Heart right ventricle (tissue), 16 donors: ENCODE results near the gene MFSD2B. TPM values are rescaled to one million over a fixed set of nuclear protein-coding genes. Genes with fewer than 3 reads are reported as not detected.

Experiments
- ATAC-seq, 8 donors: fragments of 200-7000 bp; cut with Tn5 transposase; one replicate each; pipeline ENCODE4 v1.9.1; 2020; ENCODE audit warnings: mild to moderate bottlenecking in 8 of 8, moderate library complexity in 8 of 8, moderate number of reproducible peaks in 1 of 8
- DNase-seq, 2 donors: peaks; one replicate each; pipeline ENCODE4 v3.0.0-alpha.2; 2020
- H3K27ac ChIP-seq, 10 donors: fragments of 200-600 bp; sonication (generic) in 2 of 10; one replicate each; pipeline versions ENCODE4 v1.5.0 to v1.8.0; 2020 to 2022; ENCODE audit warnings: mild to moderate bottlenecking in 3 of 10
- H3K27me3 ChIP-seq, 7 donors: fragments of 200-600 bp; one replicate each; pipeline ENCODE4 v1.8.0; 2021 to 2022; ENCODE audit warnings: mild to moderate bottlenecking in 2 of 7
- H3K36me3 ChIP-seq, 9 donors: fragments of 200-600 bp; sonication (generic) in 1 of 9; one replicate each; pipeline versions ENCODE4 v1.5.0 to v1.8.0; 2020 to 2022; ENCODE audit warnings: mild to moderate bottlenecking in 2 of 9
- H3K4me1 ChIP-seq, 9 donors: fragments of 200-600 bp; sonication (generic) in 1 of 9; one replicate each; pipeline versions ENCODE4 v1.5.0 to v1.8.0; 2020 to 2022; ENCODE audit warnings: mild to moderate bottlenecking in 4 of 9
- H3K4me3 ChIP-seq, 10 donors: fragments of 200-600 bp; sonication (generic) in 2 of 10; one replicate each; pipeline versions ENCODE4 v1.5.0 to v1.8.0; 2020 to 2022; ENCODE audit warnings: mild to moderate bottlenecking in 7 of 10, moderate library complexity in 2 of 10
- H3K9me3 ChIP-seq, 11 donors: fragments of 200-600 bp in 10 of 11; sonication (generic) in 2 of 11; one replicate each; pipeline versions ENCODE4 v1.5.0 to v1.8.0; 2013 to 2022; ENCODE audit warnings: mild to moderate bottlenecking in 2 of 11, control low read depth in 1 of 11, moderate library complexity in 1 of 11
- WGBS, 2 donors: extraction: QIAGEN DNeasy Blood & Tissue Kit; methylation state at CpG; one replicate each; pipeline ENCODE4 v1.1.7; 2013; ENCODE audit warnings: inconsistent platforms in 1 of 2; 5-methylcytosine and 5-hydroxymethylcytosine counted together
- intact Hi-C, 10 donors: fragments of 100-400 bp; cut with DNase I; formaldehyde crosslinking; loops; one replicate each; pipeline versions ENCODE4 v1.11.1 to v1.14.2; 2022
- polyA plus RNA-seq, 2 donors: library from polyadenylated mRNA; stranded (reverse); fragments of 200-250 nt; gene quantifications; one replicate each; pipeline ENCODE4 v1.2.3, GENCODE V29; 2013
- total RNA-seq, 10 donors: library from RNA; stranded (reverse); fragmentation: NEBNext Ultra II Directional in 3 of 10; extraction: Animal tissue kit (Norgen Biotek cat#: 25700) in 3 of 10; gene quantifications; one replicate each; pipeline versions ENCODE4 v1.2.1 to v1.2.4, GENCODE V29; 2021 to 2023
- TF ChIP-seq, protein P1 (sequence below), 9 donors: fragments of 200-600 bp; sonication (generic) in 2 of 9; IDR thresholded peaks; one replicate each; pipeline versions ENCODE4 v1.5.0 to v1.8.0; 2021 to 2022; ENCODE audit warnings: antibody characterized with exemption in 9 of 9, mild to moderate bottlenecking in 5 of 9, moderate library complexity in 1 of 9
- donor health status: Arrhythmogenic right ventricular cardiomyopathy.
- donor health status: ischemic (EF 13 %, LVEDD 7.1; RV severe dilation, severe dysfunction).
- donor health status: healthy with polysubstance abuse.
- donor health status: DM: no; HTN: yes; CAD: no.
- donor health status: DM: no; HTN: no; CAD: no.
- donor health status: ischemic (EF 25% LVEDD 6.9; RV normal size, moderate dysfunction).
- donor health status: ischemic (EF 25% LVEDD 5.7; RV mildly dilated, moderate dysfunction).
- donor health status: healthy.
- donor health status: DM: yes; HTN: yes; CAD: no.
- donor health status: Ischemic cardiomyopathy.
- donor health status: ischemic (EF 35%, LVEDD 5.7; RV mildly dilated, moderate dysfunction).
- donor health status: nonischemic (EF 11% LVEDD 7.7; RV severe dilation, severe dysfunction).
- donor health status: DM: yes; HTN: yes; CAD: no.
- donor health status: PGD.
- donor health status: ischemic (EF 29% LVEDD 5.4; RV normal size, mild dysfunction).
- donor health status: nonischemic (EF 23%, LVEDD 6.1; RV moderate dilation, normal function).

MFSD2B gene
- total and polyA plus RNA-seq, 12 donors: 0.07 to 0.66 (median 0.26) TPM; not detected in 6

DNA sequence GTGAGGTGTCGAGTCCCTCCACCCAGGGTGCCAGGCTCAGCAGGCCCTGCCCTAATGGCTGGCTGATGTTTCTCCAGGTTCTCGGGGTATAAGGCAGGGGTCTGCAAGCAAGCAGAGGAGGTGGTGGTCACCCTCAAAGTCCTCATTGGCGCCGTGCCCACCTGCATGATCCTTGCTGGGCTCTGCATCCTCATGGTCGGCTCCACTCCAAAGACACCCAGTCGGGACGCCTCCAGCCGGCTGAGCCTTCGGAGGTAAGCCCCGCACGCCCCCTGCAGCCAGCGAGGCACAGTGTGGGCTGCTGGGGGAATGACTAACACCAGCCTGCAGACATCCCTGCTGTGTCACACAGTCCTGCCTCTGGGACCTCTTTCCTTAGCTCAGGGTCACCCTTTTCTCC is 14.1 kb downstream of the MFSD2B start:
- WGBS, 2 donors: 57 to 61% methylated on average over 12 of the region's 12 CpGs

DNA sequence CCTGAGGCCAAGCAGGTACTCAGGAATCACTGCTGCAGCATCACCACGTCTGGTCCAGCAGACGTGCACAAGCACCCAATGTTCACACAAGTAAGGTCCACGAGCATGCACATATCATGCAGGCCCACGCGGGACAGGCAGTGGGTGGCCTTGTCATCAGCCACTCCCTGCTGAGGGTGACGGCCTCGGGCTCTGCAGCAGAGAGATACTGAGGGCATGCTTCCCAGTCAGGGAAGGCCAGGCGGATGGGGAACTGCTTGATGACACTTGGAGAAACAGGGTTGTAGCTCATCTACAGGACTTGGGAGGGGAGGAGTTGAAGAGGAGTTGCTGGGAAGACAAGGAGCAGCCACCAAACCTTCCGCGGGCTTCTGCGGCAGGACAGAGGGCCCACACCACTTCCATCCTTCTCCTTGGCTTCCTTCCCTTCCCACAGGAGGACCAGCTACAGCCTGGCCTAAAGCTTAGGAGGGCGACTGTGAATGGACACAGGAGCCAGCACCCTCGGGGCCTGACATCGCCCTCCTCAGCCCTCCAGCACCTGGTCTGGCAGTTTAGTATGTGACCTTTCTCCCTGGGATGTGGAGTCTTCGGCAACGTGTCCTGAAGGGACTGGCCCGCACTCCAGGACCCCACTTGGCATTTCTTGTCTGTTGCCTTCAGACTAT is 15.2 kb downstream of the MFSD2B start:
- no peak overlapping the region for H3K27ac ChIP-seq
- intact Hi-C loops: no loop called here
- no peaks in the 10 kb centered on the region for H3K4me1 ChIP-seq
- ATAC-seq (no peak), DNase-seq (no peak)
- TF ChIP-seq, protein P1, sequence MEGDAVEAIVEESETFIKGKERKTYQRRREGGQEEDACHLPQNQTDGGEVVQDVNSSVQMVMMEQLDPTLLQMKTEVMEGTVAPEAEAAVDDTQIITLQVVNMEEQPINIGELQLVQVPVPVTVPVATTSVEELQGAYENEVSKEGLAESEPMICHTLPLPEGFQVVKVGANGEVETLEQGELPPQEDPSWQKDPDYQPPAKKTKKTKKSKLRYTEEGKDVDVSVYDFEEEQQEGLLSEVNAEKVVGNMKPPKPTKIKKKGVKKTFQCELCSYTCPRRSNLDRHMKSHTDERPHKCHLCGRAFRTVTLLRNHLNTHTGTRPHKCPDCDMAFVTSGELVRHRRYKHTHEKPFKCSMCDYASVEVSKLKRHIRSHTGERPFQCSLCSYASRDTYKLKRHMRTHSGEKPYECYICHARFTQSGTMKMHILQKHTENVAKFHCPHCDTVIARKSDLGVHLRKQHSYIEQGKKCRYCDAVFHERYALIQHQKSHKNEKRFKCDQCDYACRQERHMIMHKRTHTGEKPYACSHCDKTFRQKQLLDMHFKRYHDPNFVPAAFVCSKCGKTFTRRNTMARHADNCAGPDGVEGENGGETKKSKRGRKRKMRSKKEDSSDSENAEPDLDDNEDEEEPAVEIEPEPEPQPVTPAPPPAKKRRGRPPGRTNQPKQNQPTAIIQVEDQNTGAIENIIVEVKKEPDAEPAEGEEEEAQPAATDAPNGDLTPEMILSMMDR (IDR thresholded peaks at IDR 0.05): no peak
- no peaks in the 10 kb centered on the region for H3K27me3 ChIP-seq
- 88 to 93% methylated on average over 17 of the region's 17 CpGs for WGBS, 2 donors
- no peak overlapping the region for H3K4me3 ChIP-seq
- H3K9me3 ChIP-seq: no peaks in the 10 kb centered on the region
- peaks cover 0 to 72% (median 10%) of the 10 kb centered on the region in 9 donors for H3K36me3 ChIP-seq

More for the DNA sequence above, 14.1 kb downstream of the MFSD2B start:
- Histone ChIP-seq H3K4me3 (no peak overlapping the region), H3K27ac (no peak overlapping the region), H3K36me3 (peaks cover 0 to 61% (median 0%) of the 10 kb centered on the region in 9 donors), H3K9me3 (no peaks in the 10 kb centered on the region), H3K4me1 (no peaks in the 10 kb centered on the region), H3K27me3 (no peaks in the 10 kb centered on the region)
- ATAC-seq (peak in 3 of 8 donors; percentile 23 to 39 (median 34)), DNase-seq (peak in 1 of 2 donors; percentile 29)
- intact Hi-C loops: no loop called here
- TF ChIP-seq, protein P1 (IDR thresholded peaks at IDR 0.05): peak in 3 of 9 donors; percentile 10 to 24 (median 16)

DNA sequence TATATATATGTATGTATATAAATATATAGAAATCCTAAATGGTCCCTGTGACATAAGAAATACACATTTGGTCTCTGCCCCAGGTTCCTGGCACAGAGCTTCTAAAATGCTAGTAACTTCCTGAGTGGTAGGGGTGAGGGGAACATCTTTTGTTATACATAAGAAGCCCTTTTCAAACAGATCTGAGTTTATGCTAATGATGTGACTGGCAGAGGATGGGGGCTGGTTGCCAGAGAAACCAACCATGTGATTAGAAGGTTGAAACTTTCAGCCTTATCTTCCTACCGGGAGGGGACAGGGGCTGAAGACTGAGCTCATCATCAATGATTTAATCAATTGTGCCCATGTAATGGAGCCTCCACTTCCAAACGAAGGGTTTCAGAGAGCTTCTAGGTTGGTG is 16.3 kb downstream of the MFSD2B start:
- 57 to 65% methylated on average over 2 of the region's 2 CpGs for WGBS, 2 donors
- no peaks in the 10 kb centered on the region for H3K4me1 ChIP-seq
- H3K9me3 ChIP-seq: no peaks in the 10 kb centered on the region
- no peak overlapping the region for H3K27ac ChIP-seq
- TF ChIP-seq, protein P1 (IDR thresholded peaks at IDR 0.05): no peak
- ATAC-seq (no peak), DNase-seq (no peak)
- intact Hi-C loops: no loop called here
- no peak overlapping the region for H3K4me3 ChIP-seq
- no peaks in the 10 kb centered on the region for H3K27me3 ChIP-seq
- H3K36me3 ChIP-seq: peaks cover 0 to 83% (median 21%) of the 10 kb centered on the region in 9 donors

DNA sequence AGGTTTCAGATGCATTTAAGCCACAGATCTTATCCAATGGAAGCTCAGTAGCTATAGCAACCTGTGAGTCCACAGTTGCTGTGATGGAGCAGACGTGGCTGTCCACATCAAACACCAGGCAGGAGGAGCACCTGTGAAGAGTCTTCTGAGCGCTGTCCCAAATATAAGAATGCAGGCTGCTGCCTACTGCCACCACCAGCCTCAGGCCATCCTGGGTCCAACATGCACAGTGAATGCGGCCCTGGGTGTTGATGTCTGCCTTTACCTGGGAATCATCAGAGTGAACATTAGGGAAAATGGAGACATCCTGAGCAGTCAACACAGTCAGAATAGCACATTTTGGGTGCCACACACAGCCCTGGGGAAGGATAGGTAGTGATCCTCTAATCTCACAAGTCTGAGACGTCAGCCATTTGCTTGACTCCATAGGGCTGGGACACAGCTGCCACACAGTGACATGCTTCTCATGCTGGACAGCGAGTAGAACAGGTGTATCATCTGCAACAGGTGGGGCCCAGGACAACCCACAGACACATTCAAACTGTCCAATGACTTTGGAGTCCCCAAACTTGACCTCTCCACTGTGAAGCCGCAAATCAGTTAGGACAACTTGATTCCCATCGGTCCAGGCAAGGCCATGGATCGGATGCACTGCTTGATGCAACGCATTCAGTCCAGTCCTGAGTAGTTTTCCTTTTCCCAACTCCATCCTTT is 29.1 kb downstream of the MFSD2B start:
- TF ChIP-seq, protein P1 (IDR thresholded peaks at IDR 0.05): no peak
- H3K4me1 ChIP-seq: peaks cover 0 to 6% (median 0%) of the 10 kb centered on the region in 9 donors
- no peak for DNase-seq
- 91 to 96% methylated on average over 9 of the region's 9 CpGs for WGBS, 2 donors
- no peak for ATAC-seq
- peaks cover 0 to 43% (median 28%) of the 10 kb centered on the region in 9 donors for H3K36me3 ChIP-seq
- no peak overlapping the region for H3K27ac ChIP-seq
- no peaks in the 10 kb centered on the region for H3K27me3 ChIP-seq
- H3K4me3 ChIP-seq: no peak overlapping the region
- no peaks in the 10 kb centered on the region for H3K9me3 ChIP-seq
- intact Hi-C loops: no loop called here
